WERI-Rb-1 (cell line): ENCODE data around the gene GRIN2C.

Source experiments
- DNase-seq: peaks from one replicate; pipeline ENCODE4 v3.0.0-alpha.2; 2020
- H3K27ac ChIP-seq: fragments of 250-450 bp; sonication (Bioruptor Pico); 2 replicates; pipeline ENCODE4 v1.5.1; 2020; ENCODE audit warnings: mild to moderate bottlenecking, moderate library complexity
- H3K27me3 ChIP-seq: fragments of 250-450 bp; sonication (Bioruptor Pico); 2 replicates; pipeline ENCODE4 v1.5.1; 2021; ENCODE audit warnings: mild to moderate bottlenecking, low read depth, moderate library complexity; ENCODE audit not compliant: insufficient read depth, severe bottlenecking
- H3K36me3 ChIP-seq: fragments of 250-450 bp; sonication (Bioruptor Pico); 2 replicates; pipeline ENCODE4 v1.5.1; 2020; ENCODE audit warnings: mild to moderate bottlenecking, moderate library complexity
- H3K4me3 ChIP-seq: 2 replicates; pipeline ENCODE4 v1.5.1; 2011; ENCODE audit warnings: low read depth, mild to moderate bottlenecking, control low read depth, low read length
- H3K9me3 ChIP-seq: fragments of 250-450 bp; sonication (Bioruptor Pico); 2 replicates; pipeline ENCODE4 v1.5.1; 2021; ENCODE audit warnings: mild to moderate bottlenecking, moderate library complexity; ENCODE audit not compliant: severe bottlenecking
- CTCF ChIP-seq: IDR thresholded peaks from 2 replicates; pipeline ENCODE4 v1.5.1; 2011; ENCODE audit warnings: low read depth, mild to moderate bottlenecking, control low read depth, inconsistent platforms, low read length

The GRIN2C gene

GRCh38 chr17:74866198-74866835 lies 6.6 kb upstream of the GRIN2C start:
- no peaks in the 10 kb centered on the region for H3K9me3 ChIP-seq
- H3K27ac ChIP-seq = no peak overlapping the region
- H3K27me3 ChIP-seq = peaks cover 6% of the 10 kb centered on the region
- no peak overlapping the region for H3K4me3 ChIP-seq
- no peak for TF ChIP-seq CTCF
- H3K36me3 ChIP-seq = peaks cover 47% of the 10 kb centered on the region
- no peak for DNase-seq

- Histone ChIP-seq H3K27ac (no peak overlapping the region), H3K4me3 (no peak overlapping the region), H3K9me3 (no peaks in the 10 kb centered on the region), H3K27me3 (peaks cover 12% of the 10 kb centered on the region), H3K36me3 (peaks cover 44% of the 10 kb centered on the region)
- peak; percentile 59 for DNase-seq
- TF ChIP-seq CTCF = peak; percentile 47
Measured at GRCh38 chr17:74865504-74866197, 6.0 kb upstream of the GRIN2C start.

- peak; percentile 98 for TF ChIP-seq CTCF
- Histone ChIP-seq H3K9me3 (no peaks in the 10 kb centered on the region), H3K4me3 (no peak overlapping the region), H3K36me3 (peaks cover 42% of the 10 kb centered on the region), H3K27me3 (peaks cover 19% of the 10 kb centered on the region), H3K27ac (no peak overlapping the region)
- peak; percentile 83 for DNase-seq
Measured at GRCh38 chr17:74864866-74865395, 5.2 kb upstream of the GRIN2C start.

GRCh38 chr17:74864297-74864865 lies 4.7 kb upstream of the GRIN2C start:
- no peak for TF ChIP-seq CTCF
- no peak for DNase-seq
- peaks cover 36% of the 10 kb centered on the region for H3K36me3 ChIP-seq
- H3K4me3 ChIP-seq = no peak overlapping the region
- H3K9me3 ChIP-seq = no peaks in the 10 kb centered on the region
- H3K27me3 ChIP-seq = peaks cover 24% of the 10 kb centered on the region
- no peak overlapping the region for H3K27ac ChIP-seq

GRCh38 chr17:74863420-74864296 lies 4.0 kb upstream of the GRIN2C start:
- no peak for TF ChIP-seq CTCF
- Histone ChIP-seq H3K9me3 (no peaks in the 10 kb centered on the region), H3K27me3 (peaks cover 31% of the 10 kb centered on the region), H3K36me3 (peaks cover 35% of the 10 kb centered on the region), H3K4me3 (no peak overlapping the region), H3K27ac (no peak overlapping the region)
- no peak for DNase-seq
